ENCODE results near the gene CENPA. TPM values are rescaled to one million over a fixed set of nuclear protein-coding genes. Genes with fewer than 3 reads are reported as not detected.

The CENPA gene
- total and polyA plus RNA-seq, 2 of the 13 experiments (the other 11 are each of a cell fraction or from before 2014, with no cell fraction given), result 28.5 to 38.5 TPM

- no peak overlapping the region for H3K4me2 ChIP-seq (ENCODE audit: low read depth, low read length)
- H3K27me3 ChIP-seq (ENCODE audit: control insufficient read depth in 1 of 2, insufficient read depth in 2 of 2, low read length in 2 of 2), result peaks cover 0 to 23% of the 10 kb centered on the region in 2 experiments; a peak in 3 of 5 replicates
- DNase-seq (ENCODE audit: low spot score) (no peak), FAIRE-seq (no peak), ATAC-seq (no peak)
- TF ChIP-seq ESRRA (CRISPR knock-in tag; IDR thresholded peaks at IDR 0.05; ENCODE audit: low read depth) (no peak), BRF2 (CRISPR knock-in tag; IDR thresholded peaks at IDR 0.05) (no peak), ZNF569 (CRISPR knock-in tag; IDR thresholded peaks at IDR 0.05; ENCODE audit: borderline replicate concordance) (no peak), ZNF101 (CRISPR knock-in tag; IDR thresholded peaks at IDR 0.05; ENCODE audit: borderline replicate concordance, low read depth) (no peak), HMG20A (CRISPR knock-in tag; IDR thresholded peaks at IDR 0.05; ENCODE audit: borderline replicate concordance) (no peak), ZNF329 (CRISPR knock-in tag; IDR thresholded peaks at IDR 0.05; ENCODE audit: low read depth) (no peak), ZBTB21 (CRISPR knock-in tag; IDR thresholded peaks at IDR 0.05) (no peak), TOPORS (CRISPR knock-in tag; IDR thresholded peaks at IDR 0.05) (no peak), CTCF (CRISPR knock-in tag; IDR thresholded peaks at IDR 0.05) (no peak), POLR2AphosphoS2 (IDR thresholded peaks at IDR 0.05; ENCODE audit: low read depth, low read length) (no peak), ZNF431 (CRISPR knock-in tag; IDR thresholded peaks at IDR 0.05; ENCODE audit: borderline replicate concordance, low read depth) (no peak), PTBP1 (IDR thresholded peaks at IDR 0.05; ENCODE audit: low read depth, low read length, poor library complexity, severe bottlenecking) (no peak), KAT2B (IDR thresholded peaks at IDR 0.05; ENCODE audit: borderline replicate concordance, low read depth, low read length) (no peak), BCLAF1 (IDR thresholded peaks at IDR 0.05) (no peak)
- TF ChIP-seq, protein P1, sequence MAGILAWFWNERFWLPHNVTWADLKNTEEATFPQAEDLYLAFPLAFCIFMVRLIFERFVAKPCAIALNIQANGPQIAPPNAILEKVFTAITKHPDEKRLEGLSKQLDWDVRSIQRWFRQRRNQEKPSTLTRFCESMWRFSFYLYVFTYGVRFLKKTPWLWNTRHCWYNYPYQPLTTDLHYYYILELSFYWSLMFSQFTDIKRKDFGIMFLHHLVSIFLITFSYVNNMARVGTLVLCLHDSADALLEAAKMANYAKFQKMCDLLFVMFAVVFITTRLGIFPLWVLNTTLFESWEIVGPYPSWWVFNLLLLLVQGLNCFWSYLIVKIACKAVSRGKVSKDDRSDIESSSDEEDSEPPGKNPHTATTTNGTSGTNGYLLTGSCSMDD (CRISPR knock-in tag; IDR thresholded peaks at IDR 0.05), result no peak
- no peak overlapping the region for H3K9ac ChIP-seq (ENCODE audit: insufficient read depth, low read depth, low read length)
- H3K4me3 ChIP-seq (replicated peaks in 1 of 3; ENCODE audit: insufficient read depth in 1 of 3, low read depth in 2 of 3, low read length in 3 of 3), result no peak overlapping the region
- H2AFZ ChIP-seq (ENCODE audit: low read length), result no peak overlapping the region
- H4K20me1 ChIP-seq (ENCODE audit: insufficient read depth, low read length), result no peaks in the 10 kb centered on the region
- POLR2A ChIA-PET, result no interaction called here
- in situ Hi-C loops (cut with HindIII; ENCODE audit: extremely low pct_ligation_motif_present, low pct_unique_long_range_greater_than_20kb), result no loop called here
- CTCF ChIA-PET (ENCODE audit: low intra/inter-chr PET ratio, low total read pairs), result no interaction called here
- H3K27ac ChIP-seq (ENCODE audit: extremely low read length, insufficient read depth, low read length), result no peak overlapping the region
- 67% methylated on average over 6 of the region's 6 CpGs for WGBS (ENCODE audit: low lambda C conversion rate)
- no TSS peak for BruUV-seq (replicated peaks)
- no peaks in the 10 kb centered on the region for H3K79me2 ChIP-seq (ENCODE audit: insufficient read depth, low read length)
- no peaks in the 10 kb centered on the region for H3K36me3 ChIP-seq (replicated peaks in 1 of 2; ENCODE audit: control insufficient read depth in 1 of 2, insufficient read depth in 2 of 2, low read length in 2 of 2)
- no peaks in the 10 kb centered on the region for H3K4me1 ChIP-seq (ENCODE audit: insufficient read depth, low read length)
- intact Hi-C loops (cut with micrococcal nuclease; ENCODE audit: unreplicated experiment), result no loop called here
- H3K9me3 ChIP-seq (ENCODE audit: low read length), result no peaks in the 10 kb centered on the region
Measured at GRCh38 chr2:26822877-26823276, 37.0 kb downstream of the CENPA start.

Data from HepG2 (cell line).